PC-9 (cell line): ENCODE results near the gene C11orf21.

Experiments
- CTCF ChIP-seq: fragments of 200-600 bp; sonication (generic); conservative IDR thresholded peaks from 2 replicates; pipeline ENCODE4 v1.6.1; 2017; ENCODE audit warnings: mixed run types, antibody characterized with exemption, mild to moderate bottlenecking, moderate library complexity
- EZH2 ChIP-seq: fragments of 200-600 bp; sonication (generic); IDR thresholded peaks from 2 replicates; pipeline ENCODE4 v1.8.0; 2017; ENCODE audit warnings: antibody characterized with exemption, low read depth

DNA sequence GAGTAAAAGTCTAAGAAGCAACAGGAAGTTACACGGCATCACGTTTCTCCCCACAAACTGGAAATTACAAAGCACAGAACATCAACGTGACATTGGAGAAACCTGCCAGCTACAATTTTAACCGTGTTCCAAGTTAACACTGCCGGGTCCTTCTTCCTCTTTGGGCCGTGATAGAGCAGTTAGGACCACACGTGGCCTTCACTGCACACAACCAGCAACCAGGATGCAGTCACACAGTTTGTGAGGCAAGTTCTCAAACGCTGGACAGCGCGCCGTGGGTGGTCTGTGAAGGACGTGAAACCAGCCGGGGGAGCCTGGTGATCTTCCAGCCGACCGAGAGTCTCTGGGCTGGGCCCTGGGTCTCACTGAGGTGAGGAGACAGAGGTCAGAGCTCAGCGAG lies 14.6 kb downstream of the C11orf21 start:
- no peak for TF ChIP-seq CTCF
- TF ChIP-seq EZH2 = no peak
